HG03095 (cell line): Measurements from ENCODE around the gene FXYD3.

Experiments used
- ATAC-seq: cut with Tn5 transposase; IDR thresholded peaks from one replicate; pipeline ENCODE4 v1.9.1; 2021; ENCODE audit warnings: moderate library complexity; ENCODE audit not compliant: unreplicated experiment

Gene FXYD3

GRCh38 chr19:35115177-35115951 lies at the start of gene FXYD3:
FXYD3 (plus strand) TSS chr19:35115823; CDS start chr19:35119377, 3,554 bp downstream.
- ATAC-seq = no peak

GRCh38 chr19:35066121-35066520 lies 49.5 kb upstream of the FXYD3 start:
- ATAC-seq = no peak

GRCh38 chr19:35066691-35067563 lies 48.7 kb upstream of the FXYD3 start:
- ATAC-seq = no peak

- no peak for ATAC-seq
Measured at GRCh38 chr19:35068941-35069634, 46.5 kb upstream of the FXYD3 start.

- no peak for ATAC-seq
Measured at GRCh38 chr19:35069696-35070095, 45.9 kb upstream of the FXYD3 start.

GRCh38 chr19:35070471-35070870 lies 45.2 kb upstream of the FXYD3 start:
- no peak for ATAC-seq

- ATAC-seq = no peak
Measured at GRCh38 chr19:35073516-35073915, 42.1 kb upstream of the FXYD3 start.

GRCh38 chr19:35073941-35074340 lies 41.7 kb upstream of the FXYD3 start:
- no peak for ATAC-seq

GRCh38 chr19:35074426-35075201 lies 41.0 kb upstream of the FXYD3 start:
- ATAC-seq = no peak

GRCh38 chr19:35075202-35076025 lies 40.2 kb upstream of the FXYD3 start:
- ATAC-seq = no peak

GRCh38 chr19:35076026-35076370 lies 39.6 kb upstream of the FXYD3 start:
- no peak for ATAC-seq

GRCh38 chr19:35076657-35077056 lies 39.0 kb upstream of the FXYD3 start:
- ATAC-seq = no peak

GRCh38 chr19:35077411-35078223 lies 38.0 kb upstream of the FXYD3 start:
- no peak for ATAC-seq

GRCh38 chr19:35079826-35080225 lies 35.8 kb upstream of the FXYD3 start:
- no peak for ATAC-seq

- ATAC-seq = no peak
Measured at GRCh38 chr19:35080613-35081170, 34.9 kb upstream of the FXYD3 start.

GRCh38 chr19:35081201-35081600 lies 34.4 kb upstream of the FXYD3 start:
- no peak for ATAC-seq

- ATAC-seq = no peak
Measured at GRCh38 chr19:35083691-35084508, 31.7 kb upstream of the FXYD3 start.

- no peak for ATAC-seq
Measured at GRCh38 chr19:35084509-35084762, 31.2 kb upstream of the FXYD3 start.
